Stimulated activated naive CD8-positive, alpha-beta T cell treated with anti-CD3 and anti-CD28 coated beads, Interleukin-15, amount 100 ng/mL, for 72 hours (primary cell): ENCODE results near the gene U2SURP.
"Not testable (repeated sequence)": the region's sequence is repeated elsewhere in the genome, so short reads cannot be mapped to it uniquely, and the experiment has no call there.

ENCODE experiments used
- ATAC-seq: fragments of 150-1000 bp; cut with Tn5 transposase; 2 replicates; pipeline ENCODE4 v1.10.0; 2021; ENCODE audit warnings: mild to moderate bottlenecking, moderate library complexity
- DNase-seq, 2 donors: peaks; one replicate each; pipeline ENCODE4 v3.0.0; 2021 to 2022
- H3K27ac Mint-ChIP-seq, 2 donors: one replicate each; pipeline ENCODE4 v1.8.0; 2022; ENCODE audit warnings: mild to moderate bottlenecking in 2 of 2, mixed read lengths in 2 of 2, moderate library complexity in 2 of 2
- H3K27me3 Mint-ChIP-seq: one replicate; pipeline ENCODE4 v1.8.0; 2022; ENCODE audit warnings: mixed read lengths
- H3K4me1 Mint-ChIP-seq: one replicate; pipeline ENCODE4 v1.8.0; 2022; ENCODE audit warnings: mild to moderate bottlenecking, mixed read lengths
- H3K4me3 Mint-ChIP-seq, 2 donors: one replicate each; pipeline ENCODE4 v1.8.0; 2022; ENCODE audit warnings: mild to moderate bottlenecking in 2 of 2, mixed read lengths in 2 of 2, moderate library complexity in 1 of 2
- H3K9me3 Mint-ChIP-seq, 2 donors: one replicate each; pipeline ENCODE4 v1.8.0; 2022; ENCODE audit warnings: mixed read lengths in 2 of 2

U2SURP gene

DNA sequence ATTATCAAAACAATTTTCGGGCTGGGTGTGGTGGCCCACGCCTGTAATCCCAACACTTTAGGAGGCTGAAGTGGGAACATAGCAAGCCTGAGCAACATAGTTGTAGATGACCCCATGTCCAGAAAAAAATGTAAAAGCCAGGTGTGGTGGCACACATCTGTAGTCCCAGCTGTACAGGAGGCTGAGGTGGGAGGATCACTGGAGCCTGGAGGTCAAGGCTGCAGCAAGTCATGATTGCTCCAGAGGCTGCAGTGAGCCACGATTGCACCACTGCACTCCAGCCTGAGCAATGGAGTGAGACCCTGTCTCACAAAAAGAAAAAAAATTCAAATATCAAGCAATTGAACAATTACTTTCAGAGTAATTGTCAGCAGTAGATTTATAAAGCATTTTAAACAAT lies 29.9 kb upstream of the U2SURP start:
- no peak overlapping the region for H3K27ac Mint-ChIP-seq
- DNase-seq (no peak), ATAC-seq (no peak)
- no peaks in the 10 kb centered on the region for H3K4me1 Mint-ChIP-seq
- no peaks in the 10 kb centered on the region for H3K9me3 Mint-ChIP-seq
- H3K27me3 Mint-ChIP-seq = peaks cover 53% of the 10 kb centered on the region
- no peak overlapping the region for H3K4me3 Mint-ChIP-seq

DNA sequence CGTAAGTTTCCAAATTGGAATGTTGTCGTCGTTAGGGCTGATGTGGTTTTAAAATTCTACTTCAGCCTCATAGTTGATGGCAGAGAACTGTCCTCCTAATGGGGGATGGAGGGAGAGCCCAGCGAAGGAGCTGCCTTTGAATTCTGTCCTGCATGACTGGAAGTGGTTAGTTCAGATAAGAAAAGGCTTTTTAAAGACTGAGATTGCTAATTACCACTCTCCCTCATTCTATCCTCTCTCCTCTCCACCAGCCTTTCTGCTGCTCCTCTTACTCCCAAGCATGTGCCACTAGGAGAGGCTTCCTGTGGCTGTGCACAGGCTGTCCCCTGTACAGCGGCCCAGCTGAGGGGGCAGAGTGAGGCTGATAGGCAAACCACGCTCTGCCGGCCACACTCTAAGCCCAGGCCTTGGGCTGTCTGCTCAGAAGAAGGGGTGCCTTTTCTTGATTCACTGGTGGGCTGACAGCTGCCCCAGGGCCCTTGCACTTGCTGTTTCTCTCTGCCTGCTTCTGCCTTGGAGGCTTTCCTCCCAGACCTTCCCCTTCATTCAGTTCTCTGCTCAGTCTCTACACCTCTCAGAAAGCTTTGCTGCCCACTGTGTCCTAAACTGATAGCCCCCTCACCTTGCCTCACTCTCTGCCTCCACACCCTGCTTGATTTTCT lies 29.1 kb upstream of the U2SURP start:
- Mint-ChIP-seq H3K27ac (no peak overlapping the region), H3K9me3 (no peaks in the 10 kb centered on the region), H3K4me3 (no peak overlapping the region), H3K4me1 (no peaks in the 10 kb centered on the region), H3K27me3 (peaks cover 46% of the 10 kb centered on the region)
- ATAC-seq (no peak), DNase-seq (no peak)

DNA sequence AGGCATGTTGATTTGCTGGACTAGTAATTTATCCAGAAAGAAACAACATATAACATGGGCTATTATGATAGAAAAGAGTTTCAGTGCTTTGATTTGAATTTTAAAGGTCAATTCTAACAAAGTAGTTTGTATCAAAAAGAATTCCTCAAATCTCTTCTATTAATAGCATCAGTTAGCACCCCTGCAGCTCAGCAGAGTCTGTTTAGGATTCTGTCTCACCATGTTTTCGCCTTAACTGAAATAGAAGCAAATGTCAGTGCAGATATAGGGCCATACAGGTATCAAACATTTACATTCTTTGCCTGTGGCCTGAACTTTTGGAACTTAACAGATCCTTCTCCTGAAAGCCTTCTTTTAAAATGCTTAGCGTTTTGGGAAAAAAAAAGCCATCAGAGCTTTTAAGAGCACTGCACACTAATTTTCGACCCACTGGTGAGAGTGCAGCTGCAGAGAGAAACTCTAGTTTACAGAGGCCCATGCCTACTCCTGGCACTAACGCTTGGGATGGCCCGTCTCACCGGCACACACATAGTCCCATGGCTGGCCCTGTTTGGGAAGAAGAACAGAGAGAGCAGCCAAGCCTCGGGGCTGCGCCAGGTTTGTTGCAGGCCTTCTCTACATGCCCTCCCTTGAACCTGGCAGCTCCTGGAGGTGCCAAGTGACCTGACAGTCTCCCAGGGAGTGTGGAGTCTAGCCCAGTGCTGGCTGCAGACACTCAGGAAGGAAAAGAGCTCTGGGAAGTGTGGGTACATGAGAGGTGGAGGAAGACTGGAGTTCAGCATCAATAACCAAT lies 28.0 kb upstream of the U2SURP start:
- Mint-ChIP-seq H3K9me3 (no peaks in the 10 kb centered on the region), H3K27me3 (peaks cover 41% of the 10 kb centered on the region), H3K4me3 (no peak overlapping the region), H3K27ac (peak overlapping the region in 1 of 2 donors; percentile 60), H3K4me1 (no peaks in the 10 kb centered on the region)
- ATAC-seq (no peak), DNase-seq (no peak)

DNA sequence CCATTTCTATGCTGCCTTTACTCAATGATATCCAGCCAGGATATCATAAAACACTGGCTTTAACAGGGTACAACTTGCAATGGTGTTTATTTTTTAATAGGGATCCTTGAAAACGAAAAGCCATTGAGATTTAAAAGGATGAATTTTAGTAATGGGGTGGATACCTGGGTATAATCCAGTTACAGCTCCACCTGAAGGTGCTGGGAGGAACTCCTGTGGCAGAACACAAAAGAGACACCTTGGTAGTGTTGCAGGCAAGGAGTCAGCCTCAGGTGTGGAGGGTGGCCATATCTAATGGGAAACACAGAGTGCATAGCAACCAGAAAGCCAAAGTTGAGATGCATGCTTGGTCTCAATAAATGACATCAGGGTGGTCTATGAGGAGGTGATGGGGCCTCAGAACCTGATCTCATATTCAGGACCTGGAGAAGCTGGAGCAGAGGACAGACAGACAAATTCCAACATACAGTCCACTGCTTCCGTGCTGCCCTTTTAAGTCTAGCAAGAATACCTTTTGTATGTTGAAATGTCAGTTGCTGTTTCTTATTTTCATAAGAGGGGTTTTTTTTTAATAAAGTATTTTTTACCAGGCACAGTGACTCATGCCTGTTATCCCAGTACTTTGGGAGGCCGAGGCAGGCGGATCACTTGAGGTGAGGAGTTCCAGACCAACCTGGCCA lies 25.9 kb upstream of the U2SURP start:
- H3K4me3 Mint-ChIP-seq = no peak overlapping the region
- ATAC-seq = no peak
- no peak overlapping the region for H3K27ac Mint-ChIP-seq
- H3K4me1 Mint-ChIP-seq = no peaks in the 10 kb centered on the region
- no peak for DNase-seq
- H3K9me3 Mint-ChIP-seq = no peaks in the 10 kb centered on the region
- H3K27me3 Mint-ChIP-seq = peaks cover 37% of the 10 kb centered on the region

DNA sequence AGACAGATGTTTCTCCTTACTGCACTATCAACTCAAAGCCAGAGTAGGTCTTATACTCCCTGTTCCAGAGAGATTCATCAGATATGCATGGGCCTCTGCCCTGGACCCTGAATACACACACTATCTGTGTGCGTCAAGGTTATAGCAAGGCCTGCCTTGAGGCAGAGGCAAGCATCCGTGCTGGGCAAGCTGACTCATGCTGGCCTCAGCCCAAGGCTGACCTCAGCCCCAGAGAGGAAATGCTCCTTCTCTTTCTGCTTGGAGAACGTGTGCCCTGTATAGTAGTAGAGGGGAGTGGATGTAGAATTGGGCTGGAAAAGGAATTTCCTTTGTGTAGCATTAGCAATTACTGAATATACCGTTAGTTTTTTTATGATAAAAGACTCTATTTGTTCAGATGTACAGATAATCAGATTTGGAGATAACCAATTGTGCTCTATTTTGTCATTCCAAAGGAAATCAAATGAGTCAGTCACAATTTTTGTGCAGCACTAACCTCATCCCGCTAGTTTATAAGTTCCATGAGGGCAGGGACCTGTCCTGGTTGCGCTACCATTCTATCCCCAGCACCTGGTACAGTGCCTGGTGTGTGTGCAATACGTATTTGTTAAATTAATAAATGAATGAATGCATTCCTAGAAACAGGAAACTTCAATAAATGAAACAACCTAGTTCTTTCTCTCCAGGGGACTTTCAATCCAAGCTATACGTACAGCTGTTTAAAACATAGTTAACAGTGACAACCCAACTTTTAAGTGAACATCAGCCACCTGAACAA lies 24.6 kb upstream of the U2SURP start:
- no peaks in the 10 kb centered on the region for H3K4me1 Mint-ChIP-seq
- peaks cover 27% of the 10 kb centered on the region for H3K27me3 Mint-ChIP-seq
- no peaks in the 10 kb centered on the region for H3K9me3 Mint-ChIP-seq
- DNase-seq (no peak), ATAC-seq (no peak)
- no peak overlapping the region for H3K4me3 Mint-ChIP-seq
- no peak overlapping the region for H3K27ac Mint-ChIP-seq

DNA sequence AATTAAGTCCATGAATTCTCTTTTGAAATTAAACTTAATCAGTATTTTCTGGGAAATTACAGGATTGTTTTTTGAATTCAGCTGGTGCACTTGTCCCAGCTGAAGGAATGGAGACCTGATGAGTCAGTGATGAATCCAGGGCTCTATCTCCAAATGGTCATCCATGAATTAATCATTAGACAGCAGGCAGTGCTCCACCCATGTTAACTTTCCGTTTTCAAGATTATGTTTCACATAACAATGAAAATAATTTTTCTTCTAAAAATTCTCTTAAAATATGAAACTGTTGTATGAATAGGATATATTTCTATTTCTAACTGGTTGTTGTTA lies 24.0 kb upstream of the U2SURP start:
- no peak overlapping the region for H3K4me3 Mint-ChIP-seq
- DNase-seq (no peak), ATAC-seq (no peak)
- H3K27me3 Mint-ChIP-seq = peaks cover 26% of the 10 kb centered on the region
- no peaks in the 10 kb centered on the region for H3K9me3 Mint-ChIP-seq
- no peak overlapping the region for H3K27ac Mint-ChIP-seq
- H3K4me1 Mint-ChIP-seq = no peaks in the 10 kb centered on the region

DNA sequence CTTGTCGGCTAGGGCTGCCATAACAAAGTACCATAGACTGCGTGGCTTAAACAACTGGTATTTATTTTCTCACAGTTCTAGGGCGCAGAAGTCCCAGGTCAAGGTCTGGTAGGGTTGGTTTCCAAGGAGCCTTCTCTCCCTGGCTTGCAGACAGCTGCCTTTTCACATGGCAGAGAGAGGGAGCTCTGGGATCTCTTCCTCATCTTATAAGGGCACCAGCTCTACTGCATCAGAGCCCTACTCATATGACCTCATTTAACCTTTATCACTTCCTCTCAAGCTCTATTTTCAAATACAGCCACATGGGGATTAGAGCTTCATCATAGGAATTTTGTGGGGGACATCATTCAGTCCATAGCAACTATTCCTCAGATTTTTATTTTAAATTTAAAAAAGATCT lies 20.3 kb upstream of the U2SURP start:
- DNase-seq (no peak), ATAC-seq (no peak)
- Mint-ChIP-seq H3K27me3 (peaks cover 24% of the 10 kb centered on the region), H3K9me3 (no peaks in the 10 kb centered on the region), H3K4me3 (no peak overlapping the region), H3K27ac (no peak overlapping the region), H3K4me1 (no peaks in the 10 kb centered on the region)

DNA sequence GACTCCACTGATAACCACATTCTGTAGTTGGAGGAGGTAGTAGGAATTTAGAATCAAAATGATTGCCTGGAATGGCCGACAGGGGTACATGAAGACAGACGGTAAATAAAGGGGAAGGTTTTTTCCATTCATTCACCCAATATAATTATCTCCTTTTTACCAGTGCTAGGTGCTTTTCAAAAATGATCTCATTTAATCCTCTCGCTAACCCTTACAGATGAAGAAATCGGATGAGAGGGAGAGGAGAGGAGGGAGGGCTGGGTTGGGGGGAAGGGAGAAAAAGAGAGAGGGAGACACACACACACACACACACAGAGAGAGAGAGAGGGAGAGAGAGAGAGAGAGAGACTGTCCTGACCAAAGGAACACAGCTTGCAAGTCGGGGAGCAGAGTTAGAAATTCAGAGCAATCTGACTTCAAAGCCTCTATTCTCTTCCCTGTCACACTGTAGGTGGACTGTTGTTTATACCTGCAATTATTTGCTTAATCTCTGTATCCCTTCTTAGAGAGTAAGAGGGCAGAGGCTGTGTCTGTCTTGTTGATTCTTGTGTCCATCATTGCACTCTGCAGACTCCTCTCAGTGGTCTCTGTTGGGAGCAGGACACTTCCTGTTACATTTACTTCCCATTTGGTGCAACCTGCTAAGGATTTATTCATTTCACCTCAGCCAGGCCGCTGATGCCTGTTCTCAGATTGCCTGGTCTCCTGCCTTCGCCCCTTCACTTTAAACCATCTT lies 19.2 kb upstream of the U2SURP start:
- DNase-seq (no peak), ATAC-seq (no peak)
- Mint-ChIP-seq H3K9me3 (no peaks in the 10 kb centered on the region), H3K27ac (no peak overlapping the region), H3K4me3 (no peak overlapping the region), H3K27me3 (peaks cover 24% of the 10 kb centered on the region), H3K4me1 (no peaks in the 10 kb centered on the region)

DNA sequence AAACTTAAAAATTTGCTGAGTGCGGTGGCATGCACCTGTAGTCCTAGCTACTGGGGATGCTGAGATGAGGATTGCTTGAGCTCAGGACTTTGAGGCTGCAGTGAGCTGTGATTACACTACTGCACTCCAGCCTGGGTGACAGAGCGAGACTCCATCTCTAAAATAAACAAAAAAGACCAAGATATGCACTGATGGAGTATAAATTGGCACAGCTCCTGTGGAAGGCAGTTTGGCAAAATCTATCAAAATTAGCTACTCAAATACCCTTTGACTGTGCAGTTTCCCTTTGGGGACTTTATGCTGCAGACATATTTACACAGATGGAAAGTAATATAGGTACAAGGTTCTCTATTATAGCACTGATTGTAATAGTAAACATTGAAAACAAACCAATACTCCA lies 18.1 kb upstream of the U2SURP start:
- no peak for ATAC-seq

DNA sequence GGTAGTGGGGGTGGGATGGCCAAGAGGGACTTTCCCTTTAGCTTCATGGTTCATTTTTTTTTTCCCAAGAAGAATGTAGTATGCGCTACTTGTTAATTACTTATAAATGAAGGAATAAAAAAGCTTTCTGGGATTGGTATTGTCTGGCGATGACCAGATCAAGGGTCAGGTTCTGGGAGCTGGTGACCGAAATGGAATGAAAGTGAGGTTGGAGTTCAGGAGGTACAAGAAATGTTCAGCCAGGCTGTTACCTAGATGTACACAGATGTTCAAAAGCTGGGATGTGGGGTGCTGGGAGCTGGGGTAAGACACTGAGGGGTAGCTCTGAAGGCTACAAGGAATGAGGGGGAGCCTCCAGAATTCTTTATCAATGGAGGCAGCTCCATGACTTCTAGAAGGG lies 17.1 kb upstream of the U2SURP start:
- Mint-ChIP-seq H3K4me1 (no peaks in the 10 kb centered on the region), H3K27ac (no peak overlapping the region), H3K27me3 (peaks cover 24% of the 10 kb centered on the region), H3K4me3 (no peak overlapping the region), H3K9me3 (no peaks in the 10 kb centered on the region)
- DNase-seq (no peak), ATAC-seq (no peak)

More for the DNA sequence above, 18.1 kb upstream of the U2SURP start:
- no peak overlapping the region for H3K4me3 Mint-ChIP-seq
- DNase-seq = no peak
- no peaks in the 10 kb centered on the region for H3K4me1 Mint-ChIP-seq
- peaks cover 24% of the 10 kb centered on the region for H3K27me3 Mint-ChIP-seq
- H3K27ac Mint-ChIP-seq = no peak overlapping the region
- no peaks in the 10 kb centered on the region for H3K9me3 Mint-ChIP-seq

DNA sequence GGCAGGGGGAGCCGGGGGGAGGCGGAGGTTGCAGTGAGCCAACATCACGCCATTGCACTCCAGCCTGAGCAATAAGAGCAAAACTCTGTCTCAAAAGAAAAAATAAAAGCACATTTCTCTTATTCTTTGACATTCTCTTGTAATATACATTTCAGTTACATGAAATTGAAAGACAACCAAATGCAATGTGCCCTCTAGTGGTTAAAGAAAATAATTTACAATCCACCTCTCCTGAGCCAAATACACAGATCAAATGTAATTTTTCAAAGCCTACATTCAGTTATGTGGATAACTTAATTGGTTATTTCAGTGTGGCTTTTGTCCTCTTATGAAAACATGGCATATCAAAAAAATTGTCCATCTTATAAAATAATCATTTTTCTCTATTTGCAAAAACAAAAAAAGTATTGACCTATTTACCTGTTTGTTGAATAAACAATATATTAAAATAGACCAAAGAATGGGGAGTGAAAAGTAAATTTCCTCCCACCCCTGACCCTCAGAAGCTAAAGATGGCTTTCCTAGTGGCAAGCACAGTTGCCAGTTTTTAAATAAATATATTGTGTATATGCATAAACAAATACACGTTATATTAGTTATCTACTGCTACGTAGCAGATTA lies 14.2 kb upstream of the U2SURP start:
- Mint-ChIP-seq H3K9me3 (no peaks in the 10 kb centered on the region), H3K27me3 (peaks cover 32% of the 10 kb centered on the region), H3K4me1 (no peaks in the 10 kb centered on the region), H3K4me3 (no peak overlapping the region), H3K27ac (no peak overlapping the region)
- DNase-seq (no peak), ATAC-seq (no peak)

DNA sequence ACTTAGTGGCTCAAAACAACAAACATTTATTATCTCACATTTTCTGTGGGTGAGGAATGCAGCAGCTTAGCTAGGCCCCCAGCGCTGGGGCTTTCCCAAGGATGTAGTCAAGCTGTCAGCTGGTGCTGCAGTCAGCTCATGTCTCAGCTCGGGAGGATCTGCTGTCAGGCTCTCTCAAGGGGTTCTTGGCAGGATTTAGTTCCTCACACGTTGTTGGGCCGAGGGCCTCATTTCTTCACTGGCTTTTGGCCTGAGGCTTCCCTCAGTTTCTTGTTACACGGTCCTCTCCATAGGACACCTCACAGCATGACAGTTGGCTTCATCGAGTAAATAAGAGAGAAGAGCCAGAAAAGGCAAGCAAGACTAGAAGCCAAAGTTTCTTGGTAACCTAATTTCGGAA lies 13.7 kb upstream of the U2SURP start:
- Mint-ChIP-seq H3K4me3 (no peak overlapping the region), H3K27ac (no peak overlapping the region), H3K9me3 (no peaks in the 10 kb centered on the region), H3K4me1 (no peaks in the 10 kb centered on the region), H3K27me3 (peaks cover 29% of the 10 kb centered on the region)
- ATAC-seq = no peak
- DNase-seq = no peak

DNA sequence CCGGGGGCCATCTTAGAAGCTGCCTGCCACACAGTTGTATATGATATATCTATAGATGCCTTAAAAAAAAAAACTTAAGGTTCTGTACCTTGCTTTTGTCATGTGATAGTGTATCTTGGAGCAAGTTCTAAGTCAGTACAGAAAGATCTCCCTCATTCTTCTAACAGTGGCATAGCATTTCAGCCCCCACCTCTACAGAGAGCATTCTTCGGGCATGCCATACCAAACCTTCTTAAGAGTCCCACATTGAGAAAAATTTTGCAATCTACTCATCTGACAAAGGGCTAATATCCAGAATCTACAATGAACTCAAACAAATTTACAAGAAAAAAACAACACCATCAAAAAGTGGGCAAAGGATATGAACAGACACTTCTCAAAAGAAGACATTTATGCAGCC lies 13.1 kb upstream of the U2SURP start:
- not testable (repeated sequence) for H3K4me3 Mint-ChIP-seq, H3K9me3 Mint-ChIP-seq, H3K27ac Mint-ChIP-seq, ATAC-seq, H3K4me1 Mint-ChIP-seq, DNase-seq
- peaks cover 24% of the 10 kb centered on the region for H3K27me3 Mint-ChIP-seq

DNA sequence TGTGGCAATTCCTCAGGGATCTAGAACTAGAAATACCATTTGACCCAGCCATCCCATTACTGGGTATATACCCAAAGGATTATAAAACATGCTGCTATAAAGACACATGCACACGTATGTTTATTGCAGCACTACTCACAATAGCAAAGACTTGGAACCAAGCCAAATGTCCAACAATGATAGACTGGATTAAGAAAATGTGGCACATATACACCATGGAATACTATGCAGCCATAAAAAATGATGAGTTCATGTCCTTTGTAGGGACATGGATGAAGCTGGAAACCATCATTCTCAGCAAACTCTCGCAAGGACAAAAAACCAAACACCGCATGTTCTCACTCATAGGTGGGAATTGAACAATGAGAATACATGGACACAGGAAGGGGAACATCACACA lies 12.5 kb upstream of the U2SURP start:
- not testable (repeated sequence) for H3K4me1 Mint-ChIP-seq, H3K9me3 Mint-ChIP-seq, H3K4me3 Mint-ChIP-seq, ATAC-seq, H3K27ac Mint-ChIP-seq, DNase-seq
- peaks cover 22% of the 10 kb centered on the region for H3K27me3 Mint-ChIP-seq

DNA sequence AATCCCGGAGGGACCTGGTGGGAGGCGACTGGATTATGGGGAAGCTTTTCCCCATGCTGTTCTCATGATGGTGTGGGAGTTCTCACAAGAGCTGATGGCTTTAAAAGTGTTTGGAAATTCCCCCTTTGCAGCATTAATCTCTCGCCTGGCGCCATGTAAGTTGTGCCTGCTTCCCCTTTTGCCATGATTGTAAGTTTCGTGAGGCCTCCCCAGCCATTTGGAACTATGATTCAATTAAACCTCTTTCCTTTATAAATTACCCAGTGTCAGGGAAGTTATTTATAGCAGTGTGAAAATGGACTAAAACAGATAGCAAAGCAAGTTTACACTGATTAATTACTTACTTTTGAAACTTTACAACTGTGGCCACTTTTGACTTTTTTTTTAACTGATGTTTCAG lies 10.6 kb upstream of the U2SURP start:
- peaks cover 16% of the 10 kb centered on the region for H3K27me3 Mint-ChIP-seq
- DNase-seq (no peak), ATAC-seq (no peak)
- no peak overlapping the region for H3K4me3 Mint-ChIP-seq
- no peaks in the 10 kb centered on the region for H3K4me1 Mint-ChIP-seq
- H3K9me3 Mint-ChIP-seq = no peaks in the 10 kb centered on the region
- H3K27ac Mint-ChIP-seq = no peak overlapping the region
